ENCODE measurements around the gene ADGRL2. TPM values are rescaled to one million over a fixed set of nuclear protein-coding genes. Genes with fewer than 3 reads are reported as not detected.

The ADGRL2 gene
- total RNA-seq, 1 donor from 2014 or later = 126 TPM

DNA sequence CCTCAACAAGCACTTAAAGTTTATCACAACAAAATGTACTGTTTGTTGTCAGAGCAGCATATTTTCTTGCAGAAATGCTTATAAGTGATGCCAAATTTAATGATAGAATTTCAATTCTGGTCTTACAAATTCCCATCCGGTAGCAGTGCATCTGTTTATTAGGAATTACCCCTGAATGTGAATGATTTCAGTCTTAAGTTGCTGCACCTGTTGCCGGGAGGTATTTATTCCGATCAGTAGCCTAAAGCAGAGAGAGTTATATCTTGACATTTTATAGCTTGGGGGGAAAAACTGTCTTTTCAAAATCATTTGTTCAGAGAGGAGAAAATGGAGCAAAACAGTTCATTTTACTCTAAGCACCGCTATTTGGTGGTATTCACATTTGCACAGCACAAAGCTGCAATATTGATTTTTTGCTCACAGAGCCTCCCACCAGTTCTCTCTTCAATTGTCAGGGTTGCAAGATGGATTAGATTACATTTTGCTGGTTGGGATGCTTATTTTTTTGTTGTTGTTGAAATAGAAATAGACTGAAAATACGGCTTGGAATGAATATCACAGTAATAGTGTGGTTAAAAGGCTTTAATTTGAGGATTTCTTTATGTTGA is 98.6 kb downstream of the ADGRL2 start:
- H3K4me3 Mint-ChIP-seq (ENCODE audit: unreplicated experiment) = no peak overlapping the region
- no peaks in the 10 kb centered on the region for H3K9me3 Mint-ChIP-seq (ENCODE audit: unreplicated experiment)
- Histone ChIP-seq H3K4me3 (ENCODE audit: insufficient read depth, low read depth, low read length) (no peak overlapping the region), H3K27me3 (ENCODE audit: insufficient read depth, low read length) (no peaks in the 10 kb centered on the region), H3K79me2 (ENCODE audit: insufficient read depth, low read length) (no peaks in the 10 kb centered on the region), H3K4me1 (ENCODE audit: insufficient read depth, low read length) (no peaks in the 10 kb centered on the region), H4K20me1 (ENCODE audit: insufficient read depth, low read length) (no peaks in the 10 kb centered on the region), H3K9me3 (ENCODE audit: insufficient read depth, low read depth, low read length) (no peaks in the 10 kb centered on the region), H3K27ac (ENCODE audit: low read depth, low read length) (no peak overlapping the region), H3K4me2 (ENCODE audit: low read length) (no peak overlapping the region), H3K36me3 (ENCODE audit: insufficient read depth, low read length) (no peaks in the 10 kb centered on the region), H3K9ac (ENCODE audit: low read length) (no peak overlapping the region), H2AFZ (ENCODE audit: low read depth, low read length) (no peak overlapping the region)
- H3K4me1 Mint-ChIP-seq (ENCODE audit: low read depth, unreplicated experiment) = peaks cover 9% of the 10 kb centered on the region
- FAIRE-seq (no peak), DNase-seq (ENCODE audit: low read depth) (no peak)
- no peaks in the 10 kb centered on the region for H3K36me3 Mint-ChIP-seq (ENCODE audit: low read depth, unreplicated experiment)
- TF ChIP-seq, protein P1, sequence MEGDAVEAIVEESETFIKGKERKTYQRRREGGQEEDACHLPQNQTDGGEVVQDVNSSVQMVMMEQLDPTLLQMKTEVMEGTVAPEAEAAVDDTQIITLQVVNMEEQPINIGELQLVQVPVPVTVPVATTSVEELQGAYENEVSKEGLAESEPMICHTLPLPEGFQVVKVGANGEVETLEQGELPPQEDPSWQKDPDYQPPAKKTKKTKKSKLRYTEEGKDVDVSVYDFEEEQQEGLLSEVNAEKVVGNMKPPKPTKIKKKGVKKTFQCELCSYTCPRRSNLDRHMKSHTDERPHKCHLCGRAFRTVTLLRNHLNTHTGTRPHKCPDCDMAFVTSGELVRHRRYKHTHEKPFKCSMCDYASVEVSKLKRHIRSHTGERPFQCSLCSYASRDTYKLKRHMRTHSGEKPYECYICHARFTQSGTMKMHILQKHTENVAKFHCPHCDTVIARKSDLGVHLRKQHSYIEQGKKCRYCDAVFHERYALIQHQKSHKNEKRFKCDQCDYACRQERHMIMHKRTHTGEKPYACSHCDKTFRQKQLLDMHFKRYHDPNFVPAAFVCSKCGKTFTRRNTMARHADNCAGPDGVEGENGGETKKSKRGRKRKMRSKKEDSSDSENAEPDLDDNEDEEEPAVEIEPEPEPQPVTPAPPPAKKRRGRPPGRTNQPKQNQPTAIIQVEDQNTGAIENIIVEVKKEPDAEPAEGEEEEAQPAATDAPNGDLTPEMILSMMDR (IDR thresholded peaks at IDR 0.05; ENCODE audit: insufficient read depth, low read depth, low read length) = no peak
- no peak for TF ChIP-seq EZH2 (IDR thresholded peaks at IDR 0.05; ENCODE audit: insufficient read depth, low read length)
- H3K27ac Mint-ChIP-seq (ENCODE audit: unreplicated experiment) = no peak overlapping the region
- no peaks in the 10 kb centered on the region for H3K27me3 Mint-ChIP-seq (ENCODE audit: low read depth, unreplicated experiment)

DNA sequence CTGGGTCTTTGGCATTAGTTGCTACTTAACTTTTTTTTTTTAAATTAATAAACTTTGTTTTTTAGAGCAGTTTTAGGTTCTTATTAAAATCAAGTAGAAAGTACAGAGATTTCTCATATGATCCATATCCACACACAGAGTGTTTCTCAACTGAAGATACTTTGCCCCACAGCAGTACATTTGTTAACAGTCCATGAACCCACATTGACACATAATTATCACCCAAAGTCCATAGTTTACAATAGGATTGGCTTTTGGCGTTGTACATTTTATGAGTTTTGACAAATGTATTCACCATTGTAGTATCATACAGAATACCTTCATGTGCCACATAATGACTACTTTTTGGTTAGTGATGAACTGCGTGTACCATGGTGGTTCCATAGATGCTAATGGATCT is 106.8 kb downstream of the ADGRL2 start:
- H3K4me2 ChIP-seq (ENCODE audit: low read length) = no peak overlapping the region
- no peak for DNase-seq (ENCODE audit: low read depth)
- no peaks in the 10 kb centered on the region for H3K9me3 ChIP-seq (ENCODE audit: insufficient read depth, low read depth, low read length)
- no peaks in the 10 kb centered on the region for H3K36me3 ChIP-seq (ENCODE audit: insufficient read depth, low read length)
- no peaks in the 10 kb centered on the region for H4K20me1 ChIP-seq (ENCODE audit: insufficient read depth, low read length)
- no peak overlapping the region for H3K9ac ChIP-seq (ENCODE audit: low read length)
- no peaks in the 10 kb centered on the region for H3K4me1 ChIP-seq (ENCODE audit: insufficient read depth, low read length)
- Mint-ChIP-seq H3K9me3 (ENCODE audit: unreplicated experiment) (no peaks in the 10 kb centered on the region), H3K27ac (ENCODE audit: unreplicated experiment) (no peak overlapping the region), H3K4me1 (ENCODE audit: low read depth, unreplicated experiment) (no peaks in the 10 kb centered on the region), H3K4me3 (ENCODE audit: unreplicated experiment) (no peak overlapping the region), H3K27me3 (ENCODE audit: low read depth, unreplicated experiment) (no peaks in the 10 kb centered on the region), H3K36me3 (ENCODE audit: low read depth, unreplicated experiment) (no peaks in the 10 kb centered on the region)
- no peaks in the 10 kb centered on the region for H3K79me2 ChIP-seq (ENCODE audit: insufficient read depth, low read length)
- H3K27ac ChIP-seq (ENCODE audit: low read depth, low read length) = no peak overlapping the region
- H2AFZ ChIP-seq (ENCODE audit: low read depth, low read length) = no peak overlapping the region
- FAIRE-seq = peak; percentile 26
- H3K27me3 ChIP-seq (ENCODE audit: insufficient read depth, low read length) = no peaks in the 10 kb centered on the region
- no peak for TF ChIP-seq EZH2 (IDR thresholded peaks at IDR 0.05; ENCODE audit: insufficient read depth, low read length)
- TF ChIP-seq, protein P1 (IDR thresholded peaks at IDR 0.05; ENCODE audit: insufficient read depth, low read depth, low read length) = no peak
- H3K4me3 ChIP-seq (ENCODE audit: insufficient read depth, low read depth, low read length) = no peak overlapping the region

DNA sequence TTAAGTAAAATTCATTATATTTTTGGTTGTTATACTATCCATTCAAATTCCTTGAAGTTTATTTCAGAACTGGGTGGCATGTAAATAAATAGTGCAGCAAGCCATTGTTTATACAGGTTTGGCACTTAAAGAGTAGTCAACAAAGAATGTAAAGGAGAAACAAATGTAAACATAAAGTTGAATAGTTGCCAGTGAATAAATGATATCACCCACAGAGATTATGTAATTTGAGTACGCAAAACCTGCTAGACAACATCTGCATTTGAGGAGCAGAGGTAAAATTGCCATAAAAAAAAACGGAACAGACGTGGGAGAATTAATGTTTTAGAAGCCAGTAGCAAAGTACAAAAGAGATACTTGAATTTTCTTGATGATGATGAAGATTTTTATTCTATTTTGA is 111.6 kb downstream of the ADGRL2 start:
- DNase-seq (ENCODE audit: low read depth) (no peak), FAIRE-seq (no peak)
- Histone ChIP-seq H4K20me1 (ENCODE audit: insufficient read depth, low read length) (no peaks in the 10 kb centered on the region), H3K9ac (ENCODE audit: low read length) (no peak overlapping the region), H3K27me3 (ENCODE audit: insufficient read depth, low read length) (no peaks in the 10 kb centered on the region), H3K4me1 (ENCODE audit: insufficient read depth, low read length) (no peaks in the 10 kb centered on the region), H3K9me3 (ENCODE audit: insufficient read depth, low read depth, low read length) (no peaks in the 10 kb centered on the region), H3K79me2 (ENCODE audit: insufficient read depth, low read length) (no peaks in the 10 kb centered on the region), H3K27ac (ENCODE audit: low read depth, low read length) (no peak overlapping the region), H2AFZ (ENCODE audit: low read depth, low read length) (no peak overlapping the region), H3K36me3 (ENCODE audit: insufficient read depth, low read length) (no peaks in the 10 kb centered on the region), H3K4me3 (ENCODE audit: insufficient read depth, low read depth, low read length) (no peak overlapping the region), H3K4me2 (ENCODE audit: low read length) (no peak overlapping the region)
- Mint-ChIP-seq H3K4me3 (ENCODE audit: unreplicated experiment) (no peak overlapping the region), H3K4me1 (ENCODE audit: low read depth, unreplicated experiment) (no peaks in the 10 kb centered on the region), H3K27ac (ENCODE audit: unreplicated experiment) (no peak overlapping the region), H3K27me3 (ENCODE audit: low read depth, unreplicated experiment) (no peaks in the 10 kb centered on the region), H3K9me3 (ENCODE audit: unreplicated experiment) (no peaks in the 10 kb centered on the region), H3K36me3 (ENCODE audit: low read depth, unreplicated experiment) (no peaks in the 10 kb centered on the region)
- TF ChIP-seq EZH2 (IDR thresholded peaks at IDR 0.05; ENCODE audit: insufficient read depth, low read length) = no peak
- TF ChIP-seq, protein P1 (IDR thresholded peaks at IDR 0.05; ENCODE audit: insufficient read depth, low read depth, low read length) = no peak

Measured in astrocyte (in vitro differentiated cells and primary cell).